HG02610 (cell line): Measurements from ENCODE around the gene COL24A1.
"Not testable (repeated sequence)": the region's sequence is repeated elsewhere in the genome, so short reads cannot be mapped to it uniquely, and the experiment has no call there.

Experiments used
- ATAC-seq: cut with Tn5 transposase; IDR thresholded peaks from one replicate; pipeline ENCODE4 v1.9.1; 2021; ENCODE audit warnings: mild to moderate bottlenecking, moderate library complexity; ENCODE audit not compliant: unreplicated experiment

The COL24A1 gene

GRCh38 chr1:85824066-85824840 lies 332.3 kb downstream of the COL24A1 start:
- no peak for ATAC-seq

GRCh38 chr1:85822696-85823095 lies 333.9 kb downstream of the COL24A1 start:
- no peak for ATAC-seq

GRCh38 chr1:85818371-85818770 lies 338.2 kb downstream of the COL24A1 start:
- no peak for ATAC-seq

GRCh38 chr1:85816606-85817005 lies 340.0 kb downstream of the COL24A1 start:
- ATAC-seq = no peak

GRCh38 chr1:85815906-85816305 lies 340.7 kb downstream of the COL24A1 start:
- no peak for ATAC-seq

- no peak for ATAC-seq
Observed at GRCh38 chr1:85806236-85806965, 350.2 kb downstream of the COL24A1 start.

GRCh38 chr1:85801520-85801919 lies 355.1 kb downstream of the COL24A1 start:
- ATAC-seq = no peak

GRCh38 chr1:85799737-85800136 lies 356.8 kb downstream of the COL24A1 start:
- ATAC-seq = no peak

GRCh38 chr1:85798419-85798818 lies 358.2 kb downstream of the COL24A1 start:
- no peak for ATAC-seq

GRCh38 chr1:85777021-85777420 lies 379.6 kb downstream of the COL24A1 start:
- ATAC-seq = not testable (repeated sequence)

GRCh38 chr1:85762804-85763203 lies 393.8 kb downstream of the COL24A1 start:
- no peak for ATAC-seq

- ATAC-seq = no peak
Observed at GRCh38 chr1:85756864-85757263, 399.7 kb downstream of the COL24A1 start.

- ATAC-seq = no peak
Observed at GRCh38 chr1:85748120-85748519, 408.5 kb downstream of the COL24A1 start.

GRCh38 chr1:85746777-85747176 lies 409.8 kb downstream of the COL24A1 start:
- no peak for ATAC-seq

- no peak for ATAC-seq
Observed at GRCh38 chr1:85743814-85744213, 412.8 kb downstream of the COL24A1 start.

GRCh38 chr1:85734931-85735330 lies 421.6 kb downstream of the COL24A1 start:
- ATAC-seq = no peak

GRCh38 chr1:85718678-85719340 lies 437.8 kb downstream of the COL24A1 start:
- no peak for ATAC-seq

GRCh38 chr1:85714418-85715114 lies 442.0 kb downstream of the COL24A1 start:
- not testable (repeated sequence) for ATAC-seq

GRCh38 chr1:85708829-85709227 lies 447.7 kb downstream of the COL24A1 start:
- ATAC-seq = no peak

GRCh38 chr1:85707990-85708828 lies 448.4 kb downstream of the COL24A1 start, which contains the start of gene ZNHIT6:
Gene ZNHIT6 (minus strand): TSS chr1:85708433. CDS start chr1:85708284, 149 bp downstream.
- peak; percentile 91 for ATAC-seq
